HEK293 (cell line): Measurements from ENCODE around the gene NDFIP2.
A peak's percentile ranks its signal among the peaks of the same experiment; 100 is the strongest.

Source experiments
- CTCF ChIA-PET: fragments of 350-600 bp; formaldehyde crosslinking; extraction: SDS; loops from one replicate; lab custom pipeline; 2021; ENCODE audit warnings: antibody characterized with exemption; lab: Yijun Ruan, JAX
- POLR2A ChIA-PET: fragments of 300-600 bp; formaldehyde crosslinking; extraction: SDS; loops from one replicate; lab custom pipeline; 2020; ENCODE audit warnings: antibody characterized with exemption, inconsistent platforms; lab: Yijun Ruan, JAX
- H3K27ac ChIP-seq: fragments of 200-500 bp; sonication (Bioruptor generic); 2 replicates; pipeline ENCODE4 v1.5.1; 2014; ENCODE audit warnings: low read depth, low read length, control low read depth, inconsistent platforms; ENCODE audit errors: extremely low read depth
- H3K36me3 ChIP-seq, 2 experiments: fragments of 200-500 bp in 1 of 2; sonication (Bioruptor generic) in 1 of 2; 1 replicate in 1 of 2; 2 replicates in 1 of 2; pipeline ENCODE4 v1.5.1; 2014 to 2017; ENCODE audit warnings: inconsistent platforms in 2 of 2, low read length in 2 of 2; ENCODE audit not compliant: control insufficient read depth in 2 of 2, insufficient read depth in 1 of 2
- H3K4me1 ChIP-seq: fragments of 200-500 bp; sonication (Bioruptor generic); 2 replicates; pipeline ENCODE4 v1.5.1; 2014; ENCODE audit warnings: mild to moderate bottlenecking, low read length, inconsistent platforms; ENCODE audit not compliant: control insufficient read depth, insufficient read depth
- H3K4me3 ChIP-seq: 2 replicates; pipeline ENCODE4 v1.5.1; 2011; ENCODE audit warnings: low read depth, mild to moderate bottlenecking, control low read depth, low read length, moderate library complexity
- H3K9me3 ChIP-seq: fragments of 200-500 bp; sonication (Bioruptor generic); 2 replicates; pipeline ENCODE4 v1.5.1; 2014; ENCODE audit warnings: low read depth, low read length, inconsistent platforms; ENCODE audit not compliant: control insufficient read depth, insufficient read depth
- HOXD13 ChIP-seq: sonication (generic); formaldehyde crosslinking; IDR thresholded peaks from 2 replicates; pipeline ENCODE4 v1.8.0; 2022; ENCODE audit warnings: missing genetic modification reagents, borderline replicate concordance
- IKZF3 ChIP-seq: fragments of 450-650 bp; IDR thresholded peaks from 2 replicates; pipeline ENCODE4 v1.5.0; 2018; ENCODE audit warnings: missing biosample characterization, mild to moderate bottlenecking, missing genetic modification characterization, moderate library complexity
- KLF7 ChIP-seq: fragments of 450-650 bp; formaldehyde crosslinking; IDR thresholded peaks from 2 replicates; pipeline ENCODE4 v1.5.1; 2016; ENCODE audit warnings: missing biosample characterization, missing genetic modification characterization, borderline replicate concordance
- KLF9 ChIP-seq: fragments of 450-650 bp; formaldehyde crosslinking; IDR thresholded peaks from 2 replicates; pipeline ENCODE4 v1.5.1; 2016; ENCODE audit warnings: missing biosample characterization, missing genetic modification characterization, low read depth
- TCF7L2 ChIP-seq: IDR thresholded peaks from 2 replicates; pipeline ENCODE4 v1.6.1; 2011; ENCODE audit warnings: low read depth, mild to moderate bottlenecking, inconsistent platforms, low read length, moderate library complexity, borderline replicate concordance
- ZBTB48 ChIP-seq: fragments of 450-650 bp; formaldehyde crosslinking; IDR thresholded peaks from 2 replicates; pipeline ENCODE4 v1.5.1; 2016; ENCODE audit warnings: missing biosample characterization, missing genetic modification characterization
- ZBTB7A ChIP-seq: fragments of 450-650 bp; formaldehyde crosslinking; IDR thresholded peaks from 2 replicates; pipeline ENCODE4 v1.5.1; 2016; ENCODE audit warnings: low read depth, missing biosample characterization, missing genetic modification characterization
- ZNF146 ChIP-seq: fragments of 450-650 bp; formaldehyde crosslinking; IDR thresholded peaks from 2 replicates; pipeline ENCODE4 v1.5.1; 2016; ENCODE audit warnings: missing biosample characterization, missing genetic modification characterization
- ZNF324 ChIP-seq: fragments of 450-650 bp; formaldehyde crosslinking; IDR thresholded peaks from 2 replicates; pipeline ENCODE4 v1.5.1; 2016; ENCODE audit warnings: missing biosample characterization, missing genetic modification characterization
- ZNF341 ChIP-seq: fragments of 450-650 bp; formaldehyde crosslinking; IDR thresholded peaks from 2 replicates; pipeline ENCODE4; 2016; ENCODE audit warnings: low read depth, missing biosample characterization, missing genetic modification characterization
- ZNF37A ChIP-seq: fragments of 450-650 bp; IDR thresholded peaks from 2 replicates; pipeline ENCODE4 v1.5.1; 2018; ENCODE audit warnings: missing biosample characterization, missing genetic modification characterization
- ZNF473 ChIP-seq: fragments of 450-650 bp; formaldehyde crosslinking; IDR thresholded peaks from 2 replicates; pipeline ENCODE4 v1.5.1; 2017; ENCODE audit warnings: missing biosample characterization, missing genetic modification characterization
- ZNF558 ChIP-seq: fragments of 450-650 bp; formaldehyde crosslinking; IDR thresholded peaks from 2 replicates; pipeline ENCODE4 v1.5.1; 2016; ENCODE audit warnings: missing biosample characterization, missing genetic modification characterization
- ZNF610 ChIP-seq: fragments of 450-650 bp; formaldehyde crosslinking; IDR thresholded peaks from 2 replicates; pipeline ENCODE4 v1.5.1; 2016; ENCODE audit warnings: missing biosample characterization, missing genetic modification characterization, borderline replicate concordance
- ZNF785 ChIP-seq: fragments of 450-650 bp; formaldehyde crosslinking; IDR thresholded peaks from 2 replicates; pipeline ENCODE4 v1.5.1; 2016; ENCODE audit warnings: missing biosample characterization, missing genetic modification characterization
- ZSCAN23 ChIP-seq: fragments of 450-650 bp; formaldehyde crosslinking; IDR thresholded peaks from 2 replicates; pipeline ENCODE4 v1.5.1; 2016; ENCODE audit warnings: missing biosample characterization, missing genetic modification characterization
- ZXDB ChIP-seq: fragments of 450-650 bp; formaldehyde crosslinking; IDR thresholded peaks from 2 replicates; pipeline ENCODE4 v1.5.1; 2016; ENCODE audit warnings: missing biosample characterization, missing genetic modification characterization
- TF ChIP-seq, protein P1 (sequence below): fragments of 450-650 bp; IDR thresholded peaks from 2 replicates; pipeline ENCODE4 v1.5.1; 2018; ENCODE audit warnings: missing biosample characterization, mild to moderate bottlenecking, missing genetic modification characterization
- TF ChIP-seq, protein P2 (sequence below): fragments of 450-650 bp; formaldehyde crosslinking; IDR thresholded peaks from 2 replicates; pipeline ENCODE4 v1.5.1; 2016; ENCODE audit warnings: missing biosample characterization, missing genetic modification characterization, low read depth
- TF ChIP-seq, protein P3 (sequence below): fragments of 450-650 bp; formaldehyde crosslinking; IDR thresholded peaks from 2 replicates; pipeline ENCODE4 v1.5.1; 2017; ENCODE audit warnings: missing biosample characterization, missing genetic modification characterization
- TF ChIP-seq, protein P4 (sequence below): fragments of 450-650 bp; formaldehyde crosslinking; IDR thresholded peaks from 2 replicates; pipeline ENCODE4 v1.5.1; 2017; ENCODE audit warnings: missing biosample characterization, missing genetic modification characterization

Gene NDFIP2

DNA sequence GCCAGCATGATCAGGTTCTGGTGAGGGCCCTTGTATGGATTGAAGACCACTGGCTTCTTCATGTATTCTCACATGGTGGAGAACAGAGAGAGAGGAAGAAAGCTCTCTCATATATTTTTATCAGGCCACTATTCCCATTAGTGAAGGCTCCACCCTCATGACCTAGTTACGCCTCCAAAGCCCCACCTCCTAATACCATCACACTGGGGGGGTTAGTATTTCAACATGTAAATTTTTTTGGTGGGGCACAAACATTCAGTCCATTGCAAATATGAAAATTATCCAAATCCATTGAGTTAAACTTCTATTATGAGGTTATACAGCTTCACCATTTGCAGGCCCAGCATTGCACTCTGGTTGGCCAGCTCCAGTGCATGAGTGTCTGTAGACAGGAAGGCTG is 41.7 kb upstream of the NDFIP2 start:
- no peak overlapping the region for H3K4me3 ChIP-seq
- CTCF ChIA-PET, result no interaction called here
- TF ChIP-seq ZXDB (tag by site-specific recombination) (no peak), ZNF341 (tag by site-specific recombination) (no peak), ZNF37A (tag by site-specific recombination) (no peak), ZBTB7A (tag by site-specific recombination) (no peak), HOXD13 (CRISPR knock-in tag) (no peak), ZNF785 (tag by site-specific recombination) (no peak)
- H3K4me1 ChIP-seq, result no peaks in the 10 kb centered on the region
- no peak overlapping the region for H3K27ac ChIP-seq
- POLR2A ChIA-PET, result no interaction called here
- H3K9me3 ChIP-seq, result no peaks in the 10 kb centered on the region
- no peaks in the 10 kb centered on the region for H3K36me3 ChIP-seq

DNA sequence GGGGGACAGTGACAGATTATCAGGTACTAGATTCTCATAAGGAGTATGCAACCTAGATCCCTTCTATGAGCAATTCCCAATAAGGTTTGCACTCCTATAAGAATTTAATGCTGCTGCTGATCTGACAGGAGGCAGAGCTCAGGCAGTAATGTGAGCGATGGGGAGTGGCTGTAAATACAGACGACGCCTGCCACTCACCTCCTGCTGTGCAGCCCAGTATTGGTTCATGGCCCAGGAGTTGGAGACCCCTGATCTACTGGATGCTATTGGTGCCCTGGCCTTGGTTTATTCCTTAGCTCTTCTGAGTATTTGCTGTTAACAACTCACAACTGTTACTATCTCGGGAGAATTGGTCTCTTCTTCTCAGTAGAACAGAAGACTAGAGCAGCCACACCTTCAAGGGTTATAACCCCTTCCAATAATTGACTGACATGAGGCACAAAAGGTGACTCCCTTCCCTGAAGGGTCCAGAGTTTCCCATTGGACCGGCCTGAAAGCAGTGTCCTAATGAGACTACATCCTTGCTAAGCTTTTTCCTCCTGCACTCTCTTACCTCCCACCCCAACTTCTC is 39.9 kb upstream of the NDFIP2 start:
- peak; percentile 91; the same call in 1 of the 2 replicates for TF ChIP-seq ZNF610 (tag by site-specific recombination)
- TF ChIP-seq ZNF558 (tag by site-specific recombination), result no peak
- TF ChIP-seq ZSCAN23 (tag by site-specific recombination), result no peak
- no peak for TF ChIP-seq ZNF473 (tag by site-specific recombination)
- TF ChIP-seq ZNF324 (tag by site-specific recombination), result no peak
- H3K27ac ChIP-seq, result no peak overlapping the region
- no peaks in the 10 kb centered on the region for H3K36me3 ChIP-seq
- no peaks in the 10 kb centered on the region for H3K9me3 ChIP-seq
- no peaks in the 10 kb centered on the region for H3K4me1 ChIP-seq
- ChIA-PET POLR2A (no interaction called here), CTCF (interaction anchor here (0.7 to 1.5 kb wide), 2 partner anchors 17 to 99 kb away, joined by 3 to 9 read pairs; no protein-coding TSS in a partner anchor)
- H3K4me3 ChIP-seq, result no peak overlapping the region

DNA sequence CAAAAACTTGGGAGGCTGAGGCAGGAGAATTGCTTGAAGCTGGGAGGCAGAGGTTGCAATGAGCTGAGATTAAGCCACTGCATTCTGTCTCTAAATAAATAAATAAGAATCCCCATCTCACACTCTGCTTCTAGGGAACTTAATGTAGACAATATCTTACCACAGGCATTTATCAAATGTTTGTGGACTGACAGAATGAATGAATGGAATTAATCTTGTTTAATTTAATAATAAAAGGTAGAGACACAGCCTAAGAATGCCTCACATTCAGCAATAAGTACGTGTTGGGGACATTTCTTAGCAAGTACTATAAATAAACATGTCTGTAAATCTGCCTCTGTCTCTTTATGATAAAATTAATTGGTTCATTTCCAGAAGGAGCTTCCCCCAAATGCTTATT is 38.7 kb upstream of the NDFIP2 start:
- Histone ChIP-seq H3K4me1 (no peaks in the 10 kb centered on the region), H3K4me3 (no peak overlapping the region), H3K36me3 (no peaks in the 10 kb centered on the region), H3K9me3 (no peaks in the 10 kb centered on the region), H3K27ac (no peak overlapping the region)
- ChIA-PET CTCF (interaction anchor here (0.5 to 1.5 kb wide), 3 partner anchors 18 to 44 kb away, joined by 3 to 9 read pairs (median 3); no protein-coding TSS in a partner anchor), POLR2A (no interaction called here)
- TF ChIP-seq KLF7 (no peak), TCF7L2 (no peak)

DNA sequence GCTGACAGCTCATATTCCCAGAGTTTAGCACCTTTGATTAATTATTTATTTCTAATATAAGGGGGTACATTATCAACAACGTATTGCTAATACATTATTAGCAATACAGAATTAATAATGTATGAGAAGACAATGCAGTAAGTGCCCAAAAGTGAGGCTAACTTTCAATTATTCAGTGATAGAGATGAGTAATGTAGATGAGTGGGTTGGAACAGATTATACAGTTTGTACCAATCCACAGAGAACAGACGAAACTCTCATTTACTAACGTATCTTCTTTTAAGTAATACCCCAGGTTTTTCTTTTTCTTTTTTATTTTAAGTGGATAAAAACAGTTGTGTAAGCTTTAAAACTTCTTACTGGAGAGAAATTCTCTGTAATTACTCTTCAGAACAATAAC is 38.2 kb upstream of the NDFIP2 start:
- ChIA-PET CTCF (interaction anchor here (0.5 to 1.2 kb wide), 2 partner anchors 18 to 44 kb away, joined by 3 read pairs; no protein-coding TSS in a partner anchor), POLR2A (no interaction called here)
- Histone ChIP-seq H3K27ac (no peak overlapping the region), H3K36me3 (no peaks in the 10 kb centered on the region), H3K9me3 (no peaks in the 10 kb centered on the region), H3K4me3 (no peak overlapping the region), H3K4me1 (no peaks in the 10 kb centered on the region)
- TF ChIP-seq KLF9 (tag by site-specific recombination), result no peak
- TF ChIP-seq ZNF146 (tag by site-specific recombination), result no peak
- TF ChIP-seq ZBTB48 (tag by site-specific recombination), result no peak
- no peak for TF ChIP-seq ZXDB (tag by site-specific recombination)
- TF ChIP-seq IKZF3, result no peak
- TF ChIP-seq, protein P1, sequence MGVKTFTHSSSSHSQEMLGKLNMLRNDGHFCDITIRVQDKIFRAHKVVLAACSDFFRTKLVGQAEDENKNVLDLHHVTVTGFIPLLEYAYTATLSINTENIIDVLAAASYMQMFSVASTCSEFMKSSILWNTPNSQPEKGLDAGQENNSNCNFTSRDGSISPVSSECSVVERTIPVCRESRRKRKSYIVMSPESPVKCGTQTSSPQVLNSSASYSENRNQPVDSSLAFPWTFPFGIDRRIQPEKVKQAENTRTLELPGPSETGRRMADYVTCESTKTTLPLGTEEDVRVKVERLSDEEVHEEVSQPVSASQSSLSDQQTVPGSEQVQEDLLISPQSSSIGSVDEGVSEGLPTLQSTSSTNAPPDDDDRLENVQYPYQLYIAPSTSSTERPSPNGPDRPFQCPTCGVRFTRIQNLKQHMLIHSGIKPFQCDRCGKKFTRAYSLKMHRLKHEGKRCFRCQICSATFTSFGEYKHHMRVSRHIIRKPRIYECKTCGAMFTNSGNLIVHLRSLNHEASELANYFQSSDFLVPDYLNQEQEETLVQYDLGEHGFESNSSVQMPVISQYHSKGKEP (tag by site-specific recombination), result no peak
- TF ChIP-seq, protein P2, sequence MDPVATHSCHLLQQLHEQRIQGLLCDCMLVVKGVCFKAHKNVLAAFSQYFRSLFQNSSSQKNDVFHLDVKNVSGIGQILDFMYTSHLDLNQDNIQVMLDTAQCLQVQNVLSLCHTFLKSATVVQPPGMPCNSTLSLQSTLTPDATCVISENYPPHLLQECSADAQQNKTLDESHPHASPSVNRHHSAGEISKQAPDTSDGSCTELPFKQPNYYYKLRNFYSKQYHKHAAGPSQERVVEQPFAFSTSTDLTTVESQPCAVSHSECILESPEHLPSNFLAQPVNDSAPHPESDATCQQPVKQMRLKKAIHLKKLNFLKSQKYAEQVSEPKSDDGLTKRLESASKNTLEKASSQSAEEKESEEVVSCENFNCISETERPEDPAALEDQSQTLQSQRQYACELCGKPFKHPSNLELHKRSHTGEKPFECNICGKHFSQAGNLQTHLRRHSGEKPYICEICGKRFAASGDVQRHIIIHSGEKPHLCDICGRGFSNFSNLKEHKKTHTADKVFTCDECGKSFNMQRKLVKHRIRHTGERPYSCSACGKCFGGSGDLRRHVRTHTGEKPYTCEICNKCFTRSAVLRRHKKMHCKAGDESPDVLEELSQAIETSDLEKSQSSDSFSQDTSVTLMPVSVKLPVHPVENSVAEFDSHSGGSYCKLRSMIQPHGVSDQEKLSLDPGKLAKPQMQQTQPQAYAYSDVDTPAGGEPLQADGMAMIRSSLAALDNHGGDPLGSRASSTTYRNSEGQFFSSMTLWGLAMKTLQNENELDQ (tag by site-specific recombination), result no peak
- TF ChIP-seq, protein P3, sequence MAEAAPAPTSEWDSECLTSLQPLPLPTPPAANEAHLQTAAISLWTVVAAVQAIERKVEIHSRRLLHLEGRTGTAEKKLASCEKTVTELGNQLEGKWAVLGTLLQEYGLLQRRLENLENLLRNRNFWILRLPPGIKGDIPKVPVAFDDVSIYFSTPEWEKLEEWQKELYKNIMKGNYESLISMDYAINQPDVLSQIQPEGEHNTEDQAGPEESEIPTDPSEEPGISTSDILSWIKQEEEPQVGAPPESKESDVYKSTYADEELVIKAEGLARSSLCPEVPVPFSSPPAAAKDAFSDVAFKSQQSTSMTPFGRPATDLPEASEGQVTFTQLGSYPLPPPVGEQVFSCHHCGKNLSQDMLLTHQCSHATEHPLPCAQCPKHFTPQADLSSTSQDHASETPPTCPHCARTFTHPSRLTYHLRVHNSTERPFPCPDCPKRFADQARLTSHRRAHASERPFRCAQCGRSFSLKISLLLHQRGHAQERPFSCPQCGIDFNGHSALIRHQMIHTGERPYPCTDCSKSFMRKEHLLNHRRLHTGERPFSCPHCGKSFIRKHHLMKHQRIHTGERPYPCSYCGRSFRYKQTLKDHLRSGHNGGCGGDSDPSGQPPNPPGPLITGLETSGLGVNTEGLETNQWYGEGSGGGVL (tag by site-specific recombination), result no peak
- TF ChIP-seq, protein P4, sequence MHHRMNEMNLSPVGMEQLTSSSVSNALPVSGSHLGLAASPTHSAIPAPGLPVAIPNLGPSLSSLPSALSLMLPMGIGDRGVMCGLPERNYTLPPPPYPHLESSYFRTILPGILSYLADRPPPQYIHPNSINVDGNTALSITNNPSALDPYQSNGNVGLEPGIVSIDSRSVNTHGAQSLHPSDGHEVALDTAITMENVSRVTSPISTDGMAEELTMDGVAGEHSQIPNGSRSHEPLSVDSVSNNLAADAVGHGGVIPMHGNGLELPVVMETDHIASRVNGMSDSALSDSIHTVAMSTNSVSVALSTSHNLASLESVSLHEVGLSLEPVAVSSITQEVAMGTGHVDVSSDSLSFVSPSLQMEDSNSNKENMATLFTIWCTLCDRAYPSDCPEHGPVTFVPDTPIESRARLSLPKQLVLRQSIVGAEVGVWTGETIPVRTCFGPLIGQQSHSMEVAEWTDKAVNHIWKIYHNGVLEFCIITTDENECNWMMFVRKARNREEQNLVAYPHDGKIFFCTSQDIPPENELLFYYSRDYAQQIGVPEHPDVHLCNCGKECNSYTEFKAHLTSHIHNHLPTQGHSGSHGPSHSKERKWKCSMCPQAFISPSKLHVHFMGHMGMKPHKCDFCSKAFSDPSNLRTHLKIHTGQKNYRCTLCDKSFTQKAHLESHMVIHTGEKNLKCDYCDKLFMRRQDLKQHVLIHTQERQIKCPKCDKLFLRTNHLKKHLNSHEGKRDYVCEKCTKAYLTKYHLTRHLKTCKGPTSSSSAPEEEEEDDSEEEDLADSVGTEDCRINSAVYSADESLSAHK (tag by site-specific recombination), result no peak
